DND-41 (cell line): Measurements from ENCODE around the gene PRKAR1B.

Experiments
- CTCF ChIP-seq: IDR thresholded peaks from 2 replicates; pipeline ENCODE4 v1.5.1; 2012; ENCODE audit warnings: borderline replicate concordance, low read length, moderate library complexity, mild to moderate bottlenecking; ENCODE audit not compliant: poor library complexity, severe bottlenecking; ENCODE audit errors: extremely low read depth
- EZH2 ChIP-seq: IDR thresholded peaks from 3 replicates; pipeline ENCODE4 v1.6.1; 2012; ENCODE audit warnings: borderline replicate concordance, low read depth, mild to moderate bottlenecking, moderate library complexity, low read length, inconsistent platforms; ENCODE audit not compliant: severe bottlenecking

GRCh38 chr7:636396-636795, 90.7 kb downstream of the PRKAR1B start:
- TF ChIP-seq EZH2 (no peak), CTCF (peak; percentile 64)
